Measurements from ENCODE around the gene USP48. TPM values are rescaled to one million over a fixed set of nuclear protein-coding genes. Genes with fewer than 3 reads are reported as not detected.
"Not testable (repeated sequence)": the region's sequence is repeated elsewhere in the genome, so short reads cannot be mapped to it uniquely, and the experiment has no call there.

Gene USP48
- total RNA-seq, 1 donor from 2014 or later = 39.1 TPM

DNA sequence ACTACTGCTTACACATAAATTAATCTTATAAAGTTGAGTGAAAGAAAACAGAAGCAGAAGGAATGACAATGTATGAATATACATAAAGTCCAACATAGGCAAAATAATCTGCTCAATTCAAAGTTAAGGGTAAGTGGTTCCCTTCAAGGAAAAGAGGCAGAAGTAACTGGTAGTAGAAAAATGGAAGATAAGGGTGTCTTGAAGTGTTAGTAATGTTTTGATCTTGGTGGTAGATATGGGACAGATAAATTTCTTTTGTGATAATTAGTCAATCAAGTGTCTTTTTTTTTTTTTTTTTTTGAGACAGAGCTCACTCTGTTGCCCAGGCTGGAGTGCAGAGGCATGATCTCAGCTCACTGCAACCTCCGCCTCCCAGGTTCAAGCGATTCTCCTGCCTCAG lies 12.7 kb downstream of the USP48 start:
- intact Hi-C loops (cut with micrococcal nuclease) = no loop called here
- Histone ChIP-seq H3K4me3 (no peak overlapping the region), H3K36me3 (no peaks in the 10 kb centered on the region), H3K9me3 (replicated peaks) (no peaks in the 10 kb centered on the region), H3K4me1 (peaks cover 34% of the 10 kb centered on the region), H3K27me3 (ENCODE audit: low read depth) (no peaks in the 10 kb centered on the region), H3K27ac (replicated peaks) (no peak overlapping the region)
- TF ChIP-seq, protein P1, sequence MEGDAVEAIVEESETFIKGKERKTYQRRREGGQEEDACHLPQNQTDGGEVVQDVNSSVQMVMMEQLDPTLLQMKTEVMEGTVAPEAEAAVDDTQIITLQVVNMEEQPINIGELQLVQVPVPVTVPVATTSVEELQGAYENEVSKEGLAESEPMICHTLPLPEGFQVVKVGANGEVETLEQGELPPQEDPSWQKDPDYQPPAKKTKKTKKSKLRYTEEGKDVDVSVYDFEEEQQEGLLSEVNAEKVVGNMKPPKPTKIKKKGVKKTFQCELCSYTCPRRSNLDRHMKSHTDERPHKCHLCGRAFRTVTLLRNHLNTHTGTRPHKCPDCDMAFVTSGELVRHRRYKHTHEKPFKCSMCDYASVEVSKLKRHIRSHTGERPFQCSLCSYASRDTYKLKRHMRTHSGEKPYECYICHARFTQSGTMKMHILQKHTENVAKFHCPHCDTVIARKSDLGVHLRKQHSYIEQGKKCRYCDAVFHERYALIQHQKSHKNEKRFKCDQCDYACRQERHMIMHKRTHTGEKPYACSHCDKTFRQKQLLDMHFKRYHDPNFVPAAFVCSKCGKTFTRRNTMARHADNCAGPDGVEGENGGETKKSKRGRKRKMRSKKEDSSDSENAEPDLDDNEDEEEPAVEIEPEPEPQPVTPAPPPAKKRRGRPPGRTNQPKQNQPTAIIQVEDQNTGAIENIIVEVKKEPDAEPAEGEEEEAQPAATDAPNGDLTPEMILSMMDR (IDR thresholded peaks at IDR 0.05; ENCODE audit: borderline replicate concordance) = no peak
- DNase-seq = no peak

DNA sequence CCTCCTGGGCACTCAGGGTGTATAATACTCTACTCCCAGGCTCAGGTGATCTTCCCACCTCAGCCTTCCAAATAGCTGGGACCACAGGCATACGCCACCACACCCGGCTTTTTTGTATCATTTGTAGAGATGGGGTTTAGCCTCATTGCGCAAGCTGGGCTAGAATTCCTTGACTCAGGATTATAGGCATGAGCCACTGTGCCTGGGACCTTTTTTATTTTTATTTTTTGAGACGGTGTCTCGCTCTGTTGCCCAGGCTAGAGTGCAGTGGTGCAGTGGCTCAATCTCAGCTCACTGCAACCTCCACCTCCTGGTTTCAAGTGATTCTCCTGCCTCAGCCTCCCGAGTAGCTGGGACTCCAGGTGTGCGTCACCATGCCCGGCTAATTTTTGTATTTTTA lies 15.8 kb downstream of the USP48 start:
- DNase-seq; H3K9me3 ChIP-seq (replicated peaks); H3K36me3 ChIP-seq; H3K4me3 ChIP-seq; intact Hi-C loops (cut with micrococcal nuclease); H3K27ac ChIP-seq (replicated peaks); H3K27me3 ChIP-seq (ENCODE audit: low read depth): not testable (repeated sequence)
- H3K4me1 ChIP-seq = peaks cover 48% of the 10 kb centered on the region

DNA sequence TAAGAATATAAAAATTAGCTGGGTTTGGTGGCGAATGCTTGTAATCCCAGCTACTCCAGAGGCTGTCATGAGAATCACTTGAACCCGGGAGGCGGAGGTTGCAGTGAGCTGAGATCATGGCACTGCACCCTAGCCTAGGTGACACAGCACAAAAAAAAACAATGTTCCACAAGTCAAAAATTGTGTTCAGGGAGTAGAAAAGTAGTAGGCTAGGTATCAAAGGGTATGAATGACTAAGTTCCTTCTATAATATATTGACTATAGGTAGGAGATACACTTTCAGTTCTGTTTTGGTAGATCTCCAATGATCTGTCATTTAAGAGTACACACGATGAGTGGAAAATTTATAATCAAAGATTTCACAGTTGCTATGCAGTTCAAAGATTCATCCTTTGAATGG lies 16.7 kb downstream of the USP48 start:
- Histone ChIP-seq H3K36me3 (no peaks in the 10 kb centered on the region), H3K9me3 (replicated peaks) (no peaks in the 10 kb centered on the region), H3K27ac (replicated peaks) (peak overlapping the region; percentile 80), H3K27me3 (ENCODE audit: low read depth) (no peaks in the 10 kb centered on the region), H3K4me1 (peaks cover 48% of the 10 kb centered on the region), H3K4me3 (no peak overlapping the region)
- DNase-seq = no peak
- intact Hi-C loops (cut with micrococcal nuclease) = no loop called here
- TF ChIP-seq, protein P1 (IDR thresholded peaks at IDR 0.05; ENCODE audit: borderline replicate concordance) = no peak

DNA sequence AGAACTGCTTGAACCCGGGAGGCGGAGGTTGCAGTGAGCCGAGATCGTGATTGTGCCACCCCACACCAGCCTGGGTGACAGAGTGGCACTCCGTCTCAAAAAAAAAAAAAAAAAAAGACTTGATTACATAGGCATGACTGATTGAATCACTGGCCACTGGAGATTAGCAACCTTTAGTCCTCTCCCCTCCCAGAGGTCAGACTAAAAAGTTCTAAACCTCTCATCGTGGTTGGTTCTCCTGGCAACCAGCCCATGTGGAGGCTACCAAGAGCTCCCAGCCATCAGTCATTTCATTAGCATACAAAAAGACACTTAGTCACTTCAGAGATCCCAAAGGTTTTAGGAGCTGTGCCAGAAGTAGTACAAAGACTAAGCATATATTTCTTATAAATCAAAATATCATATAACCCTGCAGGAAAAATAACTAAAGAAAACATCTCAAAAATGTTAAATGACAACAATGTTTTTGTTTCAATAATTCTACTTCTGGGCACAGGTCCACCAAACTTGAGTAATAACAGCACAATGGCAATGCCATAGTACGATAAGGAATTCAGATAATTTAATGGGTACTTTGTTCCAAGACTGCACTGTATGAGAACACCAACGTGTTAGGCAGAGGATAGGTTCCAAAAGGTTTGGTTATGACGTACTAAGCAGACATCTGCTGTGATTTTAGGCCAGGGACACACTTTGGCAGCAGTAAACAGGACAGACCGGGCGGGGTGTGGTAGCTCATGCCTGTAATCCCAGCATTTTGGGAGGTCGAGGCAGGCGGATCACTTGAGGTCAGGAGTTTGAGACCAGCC lies 18.1 kb downstream of the USP48 start:
- Histone ChIP-seq H3K4me3 (no peak overlapping the region), H3K27ac (replicated peaks) (peak overlapping the region; percentile 80), H3K36me3 (no peaks in the 10 kb centered on the region), H3K4me1 (peaks cover 46% of the 10 kb centered on the region), H3K9me3 (replicated peaks) (no peaks in the 10 kb centered on the region), H3K27me3 (ENCODE audit: low read depth) (no peaks in the 10 kb centered on the region)
- DNase-seq = peak; percentile 46
- intact Hi-C loops (cut with micrococcal nuclease) = no loop called here
- TF ChIP-seq, protein P1 (IDR thresholded peaks at IDR 0.05; ENCODE audit: borderline replicate concordance) = no peak

DNA sequence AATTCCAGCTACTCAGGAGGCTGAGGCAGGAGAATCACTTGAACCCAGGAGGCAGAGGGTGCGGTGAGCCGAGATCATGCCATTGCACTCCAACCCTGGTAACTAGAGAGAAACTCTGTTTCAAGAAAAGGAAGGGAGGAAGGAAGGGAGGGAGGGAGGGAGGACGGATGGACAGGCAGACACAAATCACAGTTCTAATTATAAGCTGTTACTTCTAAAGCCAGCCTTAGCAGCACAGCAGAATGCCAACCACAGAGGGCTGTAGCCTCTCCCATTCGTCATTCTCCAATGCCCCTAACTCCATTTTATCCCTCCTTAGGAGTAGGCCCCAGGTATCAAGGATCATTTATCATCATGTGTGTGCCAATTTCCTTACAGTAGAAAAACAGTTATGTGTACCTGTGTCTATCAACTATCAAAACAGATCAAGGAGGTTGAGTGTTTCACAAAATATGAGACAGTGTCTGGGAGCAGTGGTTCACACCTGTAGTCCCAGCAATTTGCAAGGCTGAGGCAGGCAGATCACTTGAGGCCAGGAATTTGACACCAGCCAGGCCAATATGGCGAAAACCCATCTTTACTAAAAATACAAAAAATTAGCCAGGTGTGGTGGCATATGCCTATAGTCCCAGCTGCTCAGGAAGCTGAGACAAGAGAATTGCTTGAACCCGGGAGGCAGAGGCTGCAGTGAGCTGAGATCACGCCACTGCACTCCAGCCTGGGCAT lies 19.1 kb downstream of the USP48 start:
- DNase-seq = no peak
- Histone ChIP-seq H3K36me3 (no peaks in the 10 kb centered on the region), H3K27me3 (ENCODE audit: low read depth) (no peaks in the 10 kb centered on the region), H3K9me3 (replicated peaks) (no peaks in the 10 kb centered on the region), H3K27ac (replicated peaks) (peak overlapping the region; percentile 80), H3K4me3 (no peak overlapping the region), H3K4me1 (peaks cover 45% of the 10 kb centered on the region)
- intact Hi-C loops (cut with micrococcal nuclease) = no loop called here
- TF ChIP-seq, protein P1 (IDR thresholded peaks at IDR 0.05; ENCODE audit: borderline replicate concordance) = no peak

DNA sequence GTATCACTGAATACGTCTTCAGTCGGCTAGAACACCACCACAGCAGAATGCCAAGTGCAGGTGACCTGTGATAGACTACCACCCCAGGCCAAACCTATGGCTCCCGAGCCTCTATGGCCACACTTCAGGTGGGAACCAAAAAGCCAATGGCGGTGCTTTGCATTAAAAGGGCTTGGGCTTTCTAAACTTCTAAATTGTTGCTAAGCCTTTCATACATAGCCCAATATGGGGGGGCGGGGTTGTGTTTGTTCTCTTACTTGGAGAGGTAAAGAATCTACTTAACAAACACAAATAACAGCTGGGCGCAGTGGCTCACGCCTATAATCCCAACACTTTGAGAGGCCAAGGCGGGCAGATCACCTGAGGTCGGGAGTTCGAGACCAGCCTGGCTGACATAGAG lies 19.7 kb downstream of the USP48 start:
- no peaks in the 10 kb centered on the region for H3K9me3 ChIP-seq (replicated peaks)
- TF ChIP-seq, protein P1 (IDR thresholded peaks at IDR 0.05; ENCODE audit: borderline replicate concordance) = no peak
- H3K4me3 ChIP-seq = no peak overlapping the region
- H3K4me1 ChIP-seq = peaks cover 43% of the 10 kb centered on the region
- intact Hi-C loops (cut with micrococcal nuclease) = no loop called here
- no peak for DNase-seq
- H3K27ac ChIP-seq (replicated peaks) = peak overlapping the region; percentile 80
- H3K27me3 ChIP-seq (ENCODE audit: low read depth) = no peaks in the 10 kb centered on the region
- no peaks in the 10 kb centered on the region for H3K36me3 ChIP-seq

Measured in left ventricle myocardium inferior (tissue), 1 donor.